ENCODE results near the gene TH.

Gene TH

DNA sequence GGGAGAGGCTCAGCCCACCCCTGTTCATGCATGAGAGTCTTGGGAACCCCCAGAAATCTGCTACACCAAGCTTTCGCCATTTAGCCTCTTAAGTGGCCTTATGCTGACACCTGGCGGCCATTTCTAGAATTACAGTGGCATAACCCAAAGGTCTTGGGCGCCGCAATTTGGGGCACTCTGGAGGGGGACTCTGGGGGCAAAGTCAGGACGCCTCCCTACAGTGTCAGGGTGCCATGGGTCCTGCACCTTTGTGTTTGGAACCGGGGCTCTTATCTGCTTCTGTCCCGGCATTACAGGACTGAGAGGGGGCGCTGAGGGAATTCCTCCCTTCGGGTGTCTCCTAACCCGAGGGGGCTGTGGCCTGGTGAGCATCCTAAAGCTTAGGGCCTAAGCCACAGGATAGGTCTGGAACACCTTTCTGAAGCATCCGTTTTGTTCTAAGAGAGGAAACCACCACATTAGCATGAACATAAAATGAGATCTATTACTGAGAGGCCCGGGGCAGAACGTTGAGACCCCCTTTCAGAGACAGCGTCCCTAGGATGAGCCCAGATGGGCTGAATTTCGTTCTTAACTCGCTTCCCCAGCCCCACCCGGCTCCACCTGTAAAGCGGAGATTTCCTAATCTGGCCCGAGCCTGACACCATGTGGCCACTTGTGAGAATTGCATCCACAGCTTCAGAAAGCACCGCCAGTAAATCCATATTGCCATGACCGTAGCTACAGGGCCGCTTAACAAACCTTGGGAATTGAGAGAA lies 19.9 kb downstream of the TH start:
- DNase-seq (ENCODE audit: low read depth): no peak
- no peak overlapping the region for H3K4me3 ChIP-seq (ENCODE audit: low read depth, low read length)

DNA sequence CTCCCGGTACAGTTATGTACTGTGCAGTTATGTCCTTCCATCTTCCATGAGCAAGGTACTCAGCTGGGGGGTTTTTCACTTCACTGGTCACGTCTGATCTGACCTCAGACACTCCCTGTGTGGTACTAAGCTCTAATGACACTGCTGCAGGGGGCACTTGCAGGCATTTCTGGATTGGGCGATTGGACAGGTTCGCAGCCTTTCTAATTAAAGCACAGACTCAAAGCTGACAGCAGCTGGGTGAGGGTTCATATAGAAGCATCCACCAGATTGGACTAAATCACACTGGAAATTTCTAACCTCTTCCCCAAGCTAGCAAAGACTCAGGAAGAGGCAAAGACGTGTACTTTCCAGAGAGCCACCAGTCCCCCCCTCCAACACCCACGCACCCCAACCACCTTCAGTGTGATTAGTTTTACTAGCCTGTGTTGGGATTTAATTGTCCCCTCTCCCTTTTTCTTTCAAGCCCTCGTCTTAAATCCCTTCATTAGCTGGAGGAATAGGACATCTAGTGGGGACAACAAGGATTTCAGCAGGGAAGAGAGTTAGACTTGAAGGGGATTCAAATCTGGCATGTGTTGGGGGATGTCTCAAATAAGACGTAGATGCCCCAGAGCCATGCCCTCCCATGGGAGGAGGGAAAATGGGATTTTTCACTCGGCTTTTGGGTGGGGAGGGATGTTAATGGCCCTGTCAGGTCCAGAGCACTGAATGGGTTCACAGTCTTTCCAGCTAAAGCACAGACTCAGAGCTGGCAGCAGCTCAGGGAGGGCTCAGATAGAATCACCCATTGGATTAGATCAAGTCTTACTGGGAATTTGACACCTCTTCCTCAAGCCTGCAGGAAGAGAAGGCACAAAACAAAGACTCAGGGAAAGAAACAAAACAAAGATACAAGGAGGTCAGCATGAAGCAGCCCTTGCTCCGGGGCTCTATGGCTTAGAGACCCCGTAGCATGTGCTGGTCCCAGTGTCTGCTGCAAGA lies 21.5 kb downstream of the TH start:
- no peak overlapping the region for H3K4me3 ChIP-seq (ENCODE audit: low read depth, low read length)
- DNase-seq (ENCODE audit: low read depth): peak; percentile 25

DNA sequence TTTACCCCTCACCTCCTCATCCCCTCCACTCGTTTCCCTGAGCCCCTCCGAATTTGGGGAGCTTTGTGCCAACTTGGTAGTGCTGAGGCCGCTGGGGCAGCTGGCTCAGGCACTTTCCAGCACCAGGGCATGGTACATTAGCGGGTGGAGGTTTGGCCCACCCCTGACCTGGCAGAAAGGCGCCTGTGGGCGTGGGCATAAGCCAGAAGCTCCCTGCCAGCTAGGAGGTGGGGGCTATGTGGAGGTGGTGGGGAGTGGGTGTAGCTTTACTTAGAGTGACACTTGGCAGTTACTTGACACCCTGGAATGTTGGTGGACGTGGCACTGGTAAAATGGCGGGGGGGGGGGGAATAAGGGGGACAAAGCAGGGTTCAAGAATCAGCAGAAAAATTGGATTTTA lies 22.2 kb downstream of the TH start:
- no peak for DNase-seq (ENCODE audit: low read depth)
- no peak overlapping the region for H3K4me3 ChIP-seq (ENCODE audit: low read depth, low read length)

DNA sequence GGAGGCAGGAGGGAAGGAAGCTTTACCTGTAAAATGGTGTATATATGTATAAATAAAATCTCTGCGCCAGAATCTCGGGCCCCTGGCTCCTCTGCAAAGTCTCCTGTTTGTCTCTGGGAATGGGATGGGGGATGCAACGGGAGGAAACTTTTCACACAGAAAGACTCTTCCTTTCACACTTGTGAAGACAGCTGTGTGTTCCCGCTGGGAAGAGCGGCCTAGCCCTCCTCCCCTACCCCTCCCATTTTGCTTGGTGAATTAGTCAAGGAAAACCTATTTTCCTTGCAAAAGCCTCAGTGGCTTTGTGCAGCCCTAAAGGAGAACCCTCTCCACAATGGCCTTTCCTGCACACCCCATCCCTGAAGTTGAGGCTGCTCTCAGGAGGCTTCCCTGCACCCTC lies 23.0 kb downstream of the TH start:
- DNase-seq (ENCODE audit: low read depth): no peak
- H3K4me3 ChIP-seq (ENCODE audit: low read depth, low read length): no peak overlapping the region

DNA sequence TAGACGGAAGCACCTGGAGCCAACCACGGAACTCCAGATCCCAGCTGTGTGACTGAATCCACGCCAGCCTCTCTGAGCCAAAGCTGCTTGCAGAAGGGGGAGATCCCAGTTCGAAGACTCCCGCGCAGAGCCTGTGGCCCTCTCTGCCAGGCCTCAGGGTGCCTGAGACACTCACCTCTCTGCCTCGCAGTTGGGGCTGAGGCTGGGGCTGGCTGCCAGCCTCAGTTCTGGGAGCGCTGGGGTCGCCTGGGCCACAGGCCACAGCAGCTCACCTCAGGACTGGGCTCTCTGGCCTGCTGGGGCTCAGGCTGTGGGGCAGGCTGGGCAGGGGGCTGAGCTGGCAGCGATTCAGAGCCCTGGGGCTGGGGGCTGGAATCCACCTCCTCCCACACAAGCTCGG lies 24.2 kb downstream of the TH start:
- DNase-seq (ENCODE audit: low read depth): no peak
- no peak overlapping the region for H3K4me3 ChIP-seq (ENCODE audit: low read depth, low read length)

DNA sequence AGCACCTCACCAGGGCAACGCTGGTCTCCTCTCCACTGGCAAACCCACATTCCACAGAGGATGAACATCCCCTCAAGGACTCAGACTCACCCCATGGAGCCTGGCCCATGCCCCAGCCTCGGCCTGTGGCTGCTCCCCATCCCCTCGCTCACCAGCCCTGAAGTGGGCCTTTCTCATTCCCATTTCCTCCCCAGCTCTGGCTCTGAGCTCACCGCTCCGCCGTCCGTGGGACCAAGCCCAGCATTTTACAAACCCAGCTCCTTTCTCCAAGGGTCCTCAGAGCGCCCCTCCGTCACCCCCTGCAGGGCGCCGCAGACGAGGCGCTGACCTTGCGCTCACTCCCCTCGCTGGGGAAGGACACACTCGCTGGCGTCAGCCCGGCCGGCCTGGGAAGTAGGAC lies 25.6 kb downstream of the TH start:
- no peak overlapping the region for H3K4me3 ChIP-seq (ENCODE audit: low read depth, low read length)
- DNase-seq (ENCODE audit: low read depth): no peak

DNA sequence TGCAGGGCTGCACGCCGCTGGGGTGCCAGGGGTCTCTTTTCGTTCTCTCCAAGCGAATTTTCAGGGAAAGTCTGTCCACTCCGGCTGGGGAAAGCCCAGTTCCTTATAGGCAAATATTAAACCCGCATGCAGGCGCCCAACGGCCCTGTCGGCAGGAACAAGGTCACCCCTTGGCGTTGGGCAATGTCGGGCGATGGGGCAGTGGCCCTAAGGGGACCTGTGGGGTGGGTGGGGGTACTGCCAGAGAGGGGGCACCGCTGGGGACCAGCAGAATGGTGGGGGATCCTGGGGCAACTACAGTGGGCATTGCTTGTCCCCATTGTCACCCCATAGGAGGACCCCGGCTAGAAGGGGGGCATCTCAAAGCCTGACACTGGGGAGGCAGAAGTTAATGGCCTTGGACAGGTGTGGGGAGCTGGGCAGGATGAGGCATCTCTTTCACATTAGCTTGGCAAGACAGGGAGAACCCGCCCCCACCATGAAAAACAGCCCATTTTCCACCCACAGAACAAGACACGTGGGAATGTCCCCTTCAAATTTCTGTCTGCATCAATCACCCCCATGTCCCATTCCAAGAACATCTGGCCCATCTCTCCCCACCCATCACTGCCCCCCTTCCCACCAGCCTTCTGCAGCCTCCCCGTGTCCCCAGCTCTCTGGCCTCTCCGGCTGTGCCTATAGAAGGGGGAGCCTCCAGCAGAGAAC lies 26.9 kb downstream of the TH start:
- H3K4me3 ChIP-seq (ENCODE audit: low read depth, low read length): peak overlapping the region; percentile 3
- no peak for DNase-seq (ENCODE audit: low read depth)

DNA sequence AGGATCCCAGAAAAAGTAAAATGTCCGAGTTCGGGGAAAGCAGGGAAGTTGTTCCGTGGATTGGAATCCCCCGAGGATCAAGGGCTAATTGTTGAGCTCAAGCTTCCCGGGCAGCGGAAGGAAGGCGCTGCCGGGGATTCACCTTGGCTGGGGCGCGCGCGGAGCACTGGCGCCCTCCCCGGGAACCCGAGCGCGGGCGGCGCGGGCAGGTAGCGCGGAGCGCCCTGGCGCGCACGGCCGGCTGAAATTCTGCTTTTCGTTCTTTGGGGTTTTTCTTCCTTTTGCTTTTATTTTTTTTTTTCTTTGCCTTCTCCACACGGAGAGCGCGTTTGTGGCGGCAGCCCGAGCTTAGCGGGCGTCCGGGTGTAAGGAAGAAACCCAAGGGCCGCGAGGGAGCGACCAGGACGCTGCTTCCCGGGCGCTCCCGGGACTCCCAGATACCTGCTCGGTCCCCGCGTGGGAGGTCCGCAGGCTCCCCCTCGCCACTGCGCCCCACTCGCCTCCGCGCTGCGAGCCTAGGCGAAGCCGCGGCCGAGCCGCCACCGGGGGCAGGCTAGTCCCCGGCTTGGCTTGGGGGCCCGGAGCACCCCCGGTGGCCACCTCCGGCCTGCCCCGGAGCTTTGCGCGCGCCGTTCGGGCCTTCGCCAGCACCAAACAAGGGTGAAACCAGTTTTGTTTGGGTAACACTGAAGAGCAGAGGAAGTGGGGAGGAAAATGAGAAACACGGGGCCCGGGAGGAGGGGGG lies 27.6 kb downstream of the TH start:
- no peak for DNase-seq (ENCODE audit: low read depth)
- H3K4me3 ChIP-seq (ENCODE audit: low read depth, low read length): peak overlapping the region; percentile 7

DNA sequence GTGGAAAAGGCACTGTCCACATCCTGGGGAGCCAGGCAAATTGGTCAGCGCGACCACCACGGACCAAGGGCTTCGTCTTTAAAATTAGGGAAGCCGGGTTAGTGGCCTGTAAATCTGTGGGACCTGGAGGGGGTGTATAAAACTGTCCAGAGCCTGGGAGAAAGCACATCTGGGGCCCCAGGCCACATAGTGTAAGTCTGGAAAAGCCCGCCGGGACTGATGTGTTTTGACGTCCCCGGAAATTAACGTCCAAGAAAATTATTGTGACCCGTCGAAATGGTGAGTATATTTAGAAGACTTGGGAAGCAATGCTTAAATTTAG lies 28.2 kb downstream of the TH start:
- DNase-seq (ENCODE audit: low read depth): no peak
- H3K4me3 ChIP-seq (ENCODE audit: low read depth, low read length): peak overlapping the region; percentile 3

DNA sequence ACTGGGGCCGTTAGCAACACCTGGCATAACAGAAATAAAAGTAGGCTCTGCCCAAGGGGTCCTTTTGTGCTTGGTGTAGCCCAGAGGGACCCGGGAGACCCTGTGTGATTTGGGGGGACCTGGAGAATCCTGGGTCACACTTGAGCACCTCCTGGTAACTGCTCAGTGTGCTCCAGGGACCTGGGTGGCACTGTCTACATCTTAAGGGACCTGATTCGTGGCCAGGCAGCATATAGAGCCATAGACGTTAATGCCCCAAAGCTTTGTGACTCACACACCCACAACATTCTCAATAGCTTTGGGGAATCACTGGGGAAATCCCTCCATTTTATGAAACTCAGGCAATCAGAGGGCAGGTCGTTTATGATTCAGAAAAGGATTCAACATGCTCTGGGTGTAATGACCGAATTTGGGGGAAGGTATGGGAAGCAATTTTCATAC lies 28.8 kb downstream of the TH start:
- DNase-seq (ENCODE audit: low read depth): no peak
- no peak overlapping the region for H3K4me3 ChIP-seq (ENCODE audit: low read depth, low read length)

DNA sequence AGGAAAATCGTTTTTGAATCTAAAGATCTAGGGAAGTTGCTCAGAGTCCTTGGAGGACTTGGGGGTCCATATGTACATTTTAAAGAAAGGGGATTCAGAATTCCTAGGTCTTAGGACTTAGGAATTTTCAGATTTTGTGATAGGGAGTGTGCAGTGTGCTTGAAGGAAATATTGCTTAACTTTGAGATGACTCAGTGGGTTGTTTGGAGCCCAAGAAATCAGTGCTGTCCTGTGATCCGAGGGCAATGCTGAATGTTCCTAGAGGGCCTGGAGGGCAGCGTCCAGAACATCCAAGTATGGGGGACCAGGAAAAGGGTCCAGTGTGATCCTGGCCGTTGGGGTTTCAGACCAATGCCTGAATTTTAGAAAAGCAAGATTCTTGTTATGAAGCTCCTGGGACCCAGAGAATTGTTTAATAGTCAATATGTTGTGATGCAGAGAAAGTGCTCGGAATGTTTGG lies 29.3 kb downstream of the TH start:
- no peak overlapping the region for H3K4me3 ChIP-seq (ENCODE audit: low read depth, low read length)
- no peak for DNase-seq (ENCODE audit: low read depth)

DNA sequence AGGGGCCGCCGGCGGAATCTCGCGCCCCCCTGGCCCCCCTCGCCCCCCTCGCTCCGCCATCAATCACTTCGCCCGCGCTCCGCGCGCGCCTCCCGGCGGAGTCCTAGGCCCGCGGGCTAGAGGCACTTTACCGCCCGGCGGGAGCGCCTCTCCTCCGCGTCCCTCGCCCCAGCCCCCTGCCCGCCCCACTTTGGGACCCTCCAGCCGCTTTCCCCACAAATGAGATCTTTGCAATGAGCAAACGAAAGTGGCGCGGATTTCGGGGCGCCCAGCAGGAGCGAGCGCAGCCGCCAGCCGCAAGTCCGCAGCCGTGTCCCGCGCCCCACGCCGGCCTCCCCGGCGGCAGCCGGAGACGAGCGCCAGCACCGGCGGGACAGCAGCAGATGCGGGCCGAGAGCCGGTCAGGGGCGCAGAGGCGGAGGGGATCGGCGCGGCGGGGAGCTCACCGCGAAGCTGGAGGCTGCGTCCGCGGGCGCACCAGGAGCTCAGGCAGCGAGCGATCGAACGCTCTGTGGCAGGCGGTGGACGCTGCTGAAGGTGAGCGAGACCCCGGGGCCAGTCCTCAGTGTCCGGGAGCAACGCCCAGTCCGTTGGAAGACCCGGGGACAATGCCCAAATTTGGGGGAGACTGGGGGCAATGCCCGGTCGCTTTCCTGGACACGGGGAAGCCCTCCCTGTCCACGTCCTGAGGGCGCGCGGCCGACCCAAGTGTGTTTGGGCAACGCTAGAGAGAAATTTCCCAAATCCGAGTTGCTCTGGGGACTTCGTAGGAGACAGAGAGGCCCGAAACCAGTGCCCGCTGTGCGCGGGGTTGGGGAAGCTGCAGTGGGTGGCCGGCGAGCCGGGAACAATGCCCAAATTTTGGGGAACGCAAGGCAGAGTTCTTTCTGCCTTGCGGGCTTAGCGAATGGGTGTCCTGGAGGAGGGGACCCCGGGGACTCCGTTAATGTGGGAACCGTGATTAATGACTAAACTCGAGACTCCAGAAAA lies 30.9 kb downstream of the TH start:
- no peak for DNase-seq (ENCODE audit: low read depth)
- peak overlapping the region; percentile 34 for H3K4me3 ChIP-seq (ENCODE audit: low read depth, low read length)

DNA sequence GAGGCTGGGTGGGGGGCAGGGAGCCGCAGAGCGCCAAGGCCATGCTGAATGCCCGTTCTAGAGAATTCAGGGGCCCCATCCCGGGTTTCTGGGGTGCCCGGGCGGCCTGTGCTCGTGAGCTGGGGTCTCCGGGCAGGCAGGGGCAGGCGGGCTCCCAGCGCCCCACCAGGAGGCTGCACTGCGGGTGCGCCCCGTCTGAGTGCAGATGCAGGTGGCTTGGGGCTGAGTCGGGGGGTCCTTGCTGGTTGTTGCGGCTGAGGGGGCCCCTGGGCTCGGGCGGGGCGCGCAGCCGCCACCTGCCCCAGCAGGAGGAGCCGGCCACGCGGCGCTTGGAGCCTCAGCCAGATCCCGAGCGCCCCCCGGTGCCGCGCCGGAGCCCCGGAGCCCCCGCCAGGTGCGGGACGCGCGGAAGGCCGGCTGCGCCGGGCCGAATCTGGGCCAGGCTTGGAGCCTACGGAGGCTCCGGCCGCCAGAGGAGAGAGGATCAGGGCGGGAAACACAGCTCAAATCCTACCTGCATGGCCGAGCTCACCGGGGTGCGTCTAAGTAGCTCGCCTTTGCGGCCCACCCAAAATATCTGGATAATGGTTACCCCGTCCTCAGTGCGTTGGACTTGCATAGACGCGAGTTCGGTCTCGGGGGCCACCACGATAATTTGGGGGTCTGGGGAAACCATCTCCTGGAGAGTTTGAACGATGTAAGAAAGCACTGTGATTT lies 31.8 kb downstream of the TH start:
- H3K4me3 ChIP-seq (ENCODE audit: low read depth, low read length): peak overlapping the region; percentile 34
- DNase-seq (ENCODE audit: low read depth): no peak

DNA sequence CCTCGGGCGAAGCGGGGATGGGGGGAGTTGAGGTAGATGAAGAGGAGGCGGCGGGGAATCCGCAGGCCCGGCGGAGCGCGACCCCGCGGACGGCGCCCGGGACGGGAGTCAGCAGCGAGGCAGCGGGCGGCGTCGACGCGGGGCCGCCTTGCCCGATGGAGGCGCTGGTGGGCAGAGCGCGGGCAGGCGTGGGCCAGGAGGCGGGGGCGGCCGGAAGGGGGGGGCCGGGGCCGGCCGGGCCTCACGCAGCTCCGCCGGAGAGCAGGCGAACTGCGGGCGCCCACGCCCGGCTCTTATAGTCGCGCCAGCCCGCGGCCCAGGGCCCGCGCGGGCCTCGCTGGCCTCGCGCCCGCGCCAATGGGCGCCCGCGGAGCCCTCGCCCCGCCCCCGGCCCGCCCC lies 32.5 kb downstream of the TH start, which contains the start of gene IGF2:
TSS of gene IGF2 (minus strand) at position 267 of the 399 bp plus-strand sequence. CDS start 3,866 bp downstream, outside the sequence.
- DNase-seq (ENCODE audit: low read depth): no peak
- H3K4me3 ChIP-seq (ENCODE audit: low read depth, low read length): peak within 1 kb of the TSS; percentile 44

DNA sequence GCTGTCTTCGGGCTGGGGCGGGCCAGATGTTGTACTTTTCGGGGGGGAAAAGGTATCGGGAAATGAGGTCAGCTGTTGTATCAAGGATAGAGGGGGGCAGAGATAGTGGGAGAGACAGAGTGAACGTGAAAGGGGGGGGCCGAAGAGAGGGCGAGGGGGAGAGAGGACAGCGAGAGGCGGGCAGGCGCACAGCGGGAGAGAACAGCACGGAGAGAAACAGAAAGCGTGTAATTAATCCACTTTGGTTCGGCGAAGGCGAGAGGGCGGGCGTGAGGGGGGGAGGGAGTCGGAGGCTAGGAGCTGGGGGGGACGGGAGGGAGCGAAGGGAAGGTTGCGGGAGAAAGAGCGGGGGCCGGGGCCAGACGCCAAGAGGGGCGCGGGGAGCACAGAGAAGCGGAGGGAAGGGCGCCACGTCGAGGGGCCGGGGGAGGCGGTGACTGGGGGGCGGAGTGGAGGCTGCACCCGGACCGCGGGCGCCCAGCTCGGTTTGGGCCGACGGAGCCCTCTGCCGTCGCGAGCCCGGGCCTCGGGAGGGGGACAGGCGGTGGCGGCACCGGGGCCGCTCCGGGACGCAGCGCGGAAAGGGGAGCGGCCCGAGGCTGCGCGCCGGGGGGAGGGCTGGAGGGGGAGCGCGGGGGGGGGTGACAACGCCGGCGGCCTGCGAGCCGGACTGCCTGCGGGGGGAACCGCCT lies 33.0 kb downstream of the TH start:
- no peak for DNase-seq (ENCODE audit: low read depth)
- H3K4me3 ChIP-seq (ENCODE audit: low read depth, low read length): peak overlapping the region; percentile 44

DNA sequence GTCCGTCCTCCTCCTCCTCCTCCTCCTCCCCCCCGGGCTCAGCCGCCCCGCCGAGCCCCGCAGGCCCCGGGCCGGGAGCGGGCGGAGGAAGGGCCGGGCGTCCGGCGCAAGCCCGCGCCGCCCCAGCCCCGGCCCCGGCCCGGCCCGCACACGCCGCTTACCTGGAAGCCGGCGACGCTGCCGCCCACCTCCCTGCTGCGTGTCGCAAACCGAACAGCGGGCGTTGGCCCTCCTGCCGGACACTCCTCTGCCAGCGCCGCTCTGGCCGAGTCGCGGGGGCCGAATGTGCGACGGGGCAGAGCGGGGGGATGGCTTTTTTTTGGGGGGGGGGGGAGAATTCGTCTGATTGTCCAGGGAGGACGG lies 33.6 kb downstream of the TH start:
- H3K4me3 ChIP-seq (ENCODE audit: low read depth, low read length): peak overlapping the region; percentile 44
- DNase-seq (ENCODE audit: low read depth): no peak
